Measurements from ENCODE around the gene ZNF184. TPM values are rescaled to one million over a fixed set of nuclear protein-coding genes. Genes with fewer than 3 reads are reported as not detected.

ZNF184 gene
- polyA plus RNA-seq, 2 donors = 1.3 to 1.6 TPM

DNA sequence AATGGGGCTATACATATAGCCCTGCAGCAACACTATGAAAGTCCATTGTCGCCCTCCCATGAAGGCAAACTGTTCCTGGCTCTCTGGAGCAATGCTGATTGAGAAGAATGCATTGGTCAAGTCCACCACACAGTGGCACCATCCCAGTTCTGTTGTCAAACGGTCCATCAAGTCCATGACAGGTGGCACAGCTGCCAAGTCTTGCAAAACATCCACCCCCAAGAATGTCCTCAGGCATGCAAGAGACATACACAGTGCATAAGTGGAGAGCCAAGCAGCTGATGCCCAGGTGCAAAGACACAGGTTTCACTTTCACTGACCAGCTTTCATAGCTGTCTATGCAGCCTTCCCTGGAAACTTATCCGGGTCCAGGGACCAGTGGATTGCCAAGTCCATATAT, 66.8 kb downstream of the ZNF184 start:
- Histone ChIP-seq H3K4me3 (ENCODE audit: low read depth in 1 of 2, low read length in 2 of 2) (no peak overlapping the region), H3K9me3 (ENCODE audit: control insufficient read depth in 2 of 2, insufficient read depth in 1 of 2, low read depth in 1 of 2, low read length in 1 of 2) (peaks cover under 1 to 6% of the 10 kb centered on the region in 2 donors), H3K27me3 (ENCODE audit: control insufficient read depth in 1 of 2, insufficient read depth in 2 of 2, low read length in 2 of 2) (no peaks in the 10 kb centered on the region), H3K27ac (ENCODE audit: low read depth in 2 of 2, low read length in 1 of 2) (no peak overlapping the region), H3K36me3 (ENCODE audit: control insufficient read depth in 2 of 2, insufficient read depth in 2 of 2, low read length in 1 of 2) (no peaks in the 10 kb centered on the region), H3K4me1 (ENCODE audit: control insufficient read depth in 2 of 2, insufficient read depth in 2 of 2, low read length in 1 of 2) (no peaks in the 10 kb centered on the region)
- 63 to 77% methylated on average over 3 of the region's 3 CpGs for WGBS, 2 donors

DNA sequence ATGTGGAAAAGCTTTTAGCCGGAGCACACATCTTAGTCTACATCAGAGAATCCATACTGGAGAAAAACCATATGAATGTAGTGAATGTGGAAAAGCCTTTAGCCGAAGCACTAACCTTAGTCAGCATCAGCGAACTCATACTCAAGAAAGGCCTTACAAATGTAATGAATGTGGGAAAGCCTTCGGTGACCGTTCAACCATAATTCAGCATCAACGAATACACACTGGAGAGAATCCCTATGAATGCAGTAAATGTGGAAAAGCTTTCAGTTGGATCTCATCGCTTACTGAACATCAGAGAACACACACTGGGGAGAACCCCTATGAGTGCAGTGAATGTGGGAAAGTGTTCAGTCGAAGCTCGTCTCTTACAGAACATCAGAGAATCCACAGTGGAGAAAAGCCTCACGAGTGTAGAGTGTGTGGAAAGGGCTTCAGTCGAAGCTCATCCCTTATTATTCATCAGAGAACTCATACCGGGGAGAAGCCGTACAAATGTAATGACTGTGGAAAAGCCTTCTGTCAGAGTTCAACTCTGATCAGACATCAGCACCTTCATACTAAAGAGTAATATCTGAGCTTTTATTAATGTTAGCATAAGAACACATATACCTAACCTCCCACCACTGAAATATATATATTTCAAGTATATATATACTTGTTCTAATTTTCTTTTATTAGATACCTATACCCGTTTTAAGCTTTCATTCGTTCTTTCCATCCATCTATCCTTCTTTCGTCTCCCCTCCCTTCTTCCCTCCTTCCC, 71.8 kb downstream of the ZNF184 start:
- H3K36me3 ChIP-seq (ENCODE audit: control insufficient read depth in 2 of 2, insufficient read depth in 2 of 2, low read length in 1 of 2) = no peaks in the 10 kb centered on the region
- 96 to 97% methylated on average over 16 of the region's 16 CpGs for WGBS, 2 donors
- peaks cover 2 to 3% of the 10 kb centered on the region in 2 donors for H3K9me3 ChIP-seq (ENCODE audit: control insufficient read depth in 2 of 2, insufficient read depth in 1 of 2, low read depth in 1 of 2, low read length in 1 of 2)
- no peak overlapping the region for H3K4me3 ChIP-seq (ENCODE audit: low read depth in 1 of 2, low read length in 2 of 2)
- H3K27ac ChIP-seq (ENCODE audit: low read depth in 2 of 2, low read length in 1 of 2) = no peak overlapping the region
- H3K4me1 ChIP-seq (ENCODE audit: control insufficient read depth in 2 of 2, insufficient read depth in 2 of 2, low read length in 1 of 2) = no peaks in the 10 kb centered on the region
- no peaks in the 10 kb centered on the region for H3K27me3 ChIP-seq (ENCODE audit: control insufficient read depth in 1 of 2, insufficient read depth in 2 of 2, low read length in 2 of 2)

Other genes starting within 250 kb of the ZNF184 start
- gene PRSS16, start 225.4 kb downstream of the ZNF184 start, polyA plus RNA-seq = 1 to 10 TPM; 3.6 to 8.9 TPM
- gene POM121L2, start 160.8 kb downstream of the ZNF184 start, polyA plus RNA-seq = not detected
- gene ZNF391, start 84.3 kb downstream of the ZNF184 start, polyA plus RNA-seq = under 1 TPM; 0.47 to 0.51 TPM

Data from esophagus (tissue), 2 donors.